Measurements from ENCODE around the gene ANO9.

- TF ChIP-seq EZH2phosphoT487 (IDR thresholded peaks at IDR 0.05; ENCODE audit: unreplicated experiment) (no peak), CTCF (conservative IDR thresholded peaks at IDR 0.05; ENCODE audit: low read depth in 2 of 2) (no peak), REST (IDR thresholded peaks at IDR 0.05; ENCODE audit: unreplicated experiment) (no peak)
These were observed 54.5 kb downstream of the ANO9 start for GRCh38 chr11:387193-387793.
